IPS-NIHi11 (cell line): ENCODE measurements around the gene DENND6B.
A peak's percentile ranks its signal among the peaks of the same experiment; 100 is the strongest.
"Not testable (repeated sequence)": the region's sequence is repeated elsewhere in the genome, so short reads cannot be mapped to it uniquely, and the experiment has no call there.

Source experiments
- DNase-seq: peaks from one replicate; pipeline ENCODE4 v3.0.0; 2012; ENCODE audit warnings: mixed read lengths, low spot score

The DENND6B gene

GRCh38 chr22:50339945-50340879 lies 13.4 kb upstream of the DENND6B start:
- DNase-seq = no peak

GRCh38 chr22:50338860-50339462 lies 12.1 kb upstream of the DENND6B start:
- no peak for DNase-seq

- no peak for DNase-seq
These were observed 11.3 kb upstream of the DENND6B start for GRCh38 chr22:50338042-50338573.

- DNase-seq = no peak
These were observed 10.6 kb upstream of the DENND6B start for GRCh38 chr22:50337262-50338041.

DNA sequence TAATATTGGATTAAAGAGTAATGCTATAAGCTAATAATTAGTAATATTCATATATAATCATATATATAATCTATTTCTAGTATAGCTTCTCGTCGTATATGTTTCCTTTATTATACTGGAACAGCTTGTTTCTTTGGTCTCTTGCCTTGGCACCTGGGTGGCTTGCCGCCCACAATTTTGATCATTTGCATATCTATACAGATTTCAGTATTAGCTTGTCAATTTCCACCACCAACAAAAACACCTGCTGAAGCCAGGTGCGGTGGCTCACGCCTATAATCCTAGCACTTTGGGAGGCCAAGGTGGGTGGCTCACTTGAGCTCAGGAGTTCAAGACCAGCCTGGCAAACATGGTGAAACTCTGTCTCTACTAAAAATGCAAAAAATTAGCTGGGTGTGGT lies 7.6 kb upstream of the DENND6B start:
- DNase-seq = not testable (repeated sequence)

GRCh38 chr22:50329236-50329635 lies 2.4 kb upstream of the DENND6B start:
- peak; percentile 0 for DNase-seq

DNA sequence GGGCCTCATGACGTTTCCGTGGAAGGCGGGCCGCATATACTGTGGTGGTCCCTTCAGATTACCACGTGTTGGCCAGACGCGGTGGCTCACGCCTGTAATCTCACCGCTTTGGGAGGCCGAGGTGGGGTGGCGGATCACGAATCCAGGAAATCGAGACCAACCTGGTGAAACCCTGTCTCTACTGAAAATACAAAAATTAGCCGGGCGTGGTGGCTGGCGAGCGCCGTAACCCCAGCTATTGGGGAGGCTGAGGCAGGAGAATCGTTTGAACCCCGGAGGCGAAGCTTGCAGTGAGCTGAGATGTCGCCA lies 853 bp upstream of the DENND6B start:
- no peak for DNase-seq

DNA sequence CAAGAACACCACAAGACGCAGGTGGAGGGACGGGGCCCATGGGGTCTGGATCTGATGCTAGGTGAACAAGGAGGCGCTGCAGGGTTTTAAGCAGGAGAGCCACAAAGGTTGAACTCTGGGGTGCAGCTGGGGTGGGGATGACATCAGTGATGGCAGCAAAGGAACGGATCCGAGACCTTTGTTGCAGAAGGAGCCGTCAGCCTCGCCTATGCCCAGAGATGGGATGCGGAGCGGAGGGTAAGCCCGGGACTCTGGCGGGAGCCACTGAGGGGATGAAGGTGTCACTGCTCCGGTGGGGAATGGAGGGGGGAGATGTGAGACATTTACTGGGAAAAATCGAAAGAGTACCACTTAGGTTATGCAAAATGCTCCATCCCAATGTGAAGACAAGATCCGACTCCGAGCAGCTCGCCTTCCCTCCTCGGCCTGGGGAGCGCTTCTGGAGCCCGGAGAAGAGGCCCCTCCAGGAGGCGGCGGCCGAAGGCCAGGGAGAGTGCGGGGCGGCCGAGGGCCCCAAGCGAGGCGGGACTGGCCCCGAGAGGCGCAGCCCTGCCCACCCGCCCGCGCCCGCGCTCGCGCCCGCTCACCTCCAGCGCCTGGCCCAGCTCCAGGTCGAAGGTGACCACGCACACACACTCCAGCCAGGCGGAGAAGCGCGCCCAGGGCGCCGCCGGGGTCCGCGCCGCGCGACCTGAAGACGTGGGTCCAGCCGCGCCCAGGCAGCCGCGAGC lies 422 bp downstream of the DENND6B start:
- peak; percentile 8 for DNase-seq

DNA sequence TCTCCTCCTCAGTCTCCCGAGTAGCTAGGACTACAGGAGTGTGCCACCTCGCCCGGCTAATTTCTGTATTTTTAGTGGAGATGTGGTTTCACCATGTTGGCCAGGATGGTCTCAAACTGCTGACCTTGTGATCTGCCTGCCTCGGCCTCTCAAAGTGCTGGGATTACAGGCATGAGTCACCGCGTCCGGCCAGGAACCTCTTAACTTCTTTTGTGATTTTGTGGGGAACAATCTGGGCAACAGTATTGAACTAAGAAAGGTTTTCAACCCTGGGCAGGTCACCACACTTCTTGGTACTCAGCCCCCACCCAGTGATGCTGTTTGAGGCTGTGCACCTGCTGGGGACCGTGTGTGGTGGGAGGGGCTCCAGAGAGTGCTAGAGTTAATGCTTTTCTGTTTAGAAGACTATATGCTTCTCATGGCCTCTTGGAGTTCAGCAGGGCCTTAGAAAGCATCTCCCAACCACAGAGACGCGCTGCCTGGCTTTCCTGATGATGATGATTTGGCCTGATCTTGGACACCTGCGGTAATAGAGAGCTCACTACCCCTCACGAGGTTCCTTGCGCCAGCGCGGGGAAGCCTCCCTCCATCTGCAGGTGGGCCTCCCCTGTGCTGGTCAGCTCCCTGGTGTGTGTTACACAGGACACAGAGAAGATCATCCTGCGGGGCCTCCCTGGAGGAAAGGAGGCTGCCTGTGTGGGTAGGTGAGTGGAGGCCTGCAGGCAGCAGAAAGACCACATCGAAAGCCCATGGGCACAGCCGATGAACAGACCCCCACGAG lies 1.2 kb downstream of the DENND6B start:
- DNase-seq = peak; percentile 1

- peak; percentile 0 for DNase-seq
These were observed 2.9 kb downstream of the DENND6B start for GRCh38 chr22:50323900-50324299.

DNA sequence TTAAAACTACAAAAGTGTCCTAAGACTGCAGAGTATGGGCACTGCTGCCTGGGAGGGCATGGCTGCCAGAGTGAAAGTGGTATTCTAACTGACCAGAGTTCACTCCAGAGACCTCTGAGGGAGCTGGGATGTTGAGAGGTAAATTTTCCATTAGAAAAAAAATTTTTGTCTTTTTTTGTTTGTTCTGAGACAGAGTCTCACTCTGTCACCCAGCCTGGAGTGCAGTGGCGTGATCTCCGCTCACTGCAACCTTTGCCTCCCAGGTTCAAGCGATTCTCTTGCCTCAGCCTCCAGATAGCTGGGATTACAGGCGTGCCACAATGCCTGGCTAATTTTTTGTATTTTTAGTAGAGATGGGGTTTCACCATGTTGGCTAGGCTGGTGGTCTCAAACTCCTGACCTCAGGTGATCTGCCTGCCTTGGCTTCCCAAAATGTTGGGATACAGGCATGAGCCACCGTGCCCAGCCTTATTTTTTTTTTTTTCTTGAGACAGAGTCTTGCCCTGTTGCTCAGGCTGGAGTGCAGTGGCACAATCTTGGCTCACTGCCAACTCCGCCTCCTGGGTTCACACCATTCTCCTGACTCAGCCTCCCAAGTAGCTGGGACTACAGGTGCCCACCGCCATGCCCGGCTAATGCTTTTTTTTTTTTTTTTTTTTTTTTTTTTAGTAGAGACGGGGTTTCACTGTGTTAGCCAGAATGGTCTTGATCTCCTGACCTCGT lies 4.3 kb downstream of the DENND6B start:
- DNase-seq = peak; percentile 1

GRCh38 chr22:50320671-50321325 lies 6.0 kb downstream of the DENND6B start:
- peak; percentile 2 for DNase-seq

GRCh38 chr22:50320116-50320515 lies 6.7 kb downstream of the DENND6B start:
- DNase-seq = peak; percentile 0

DNA sequence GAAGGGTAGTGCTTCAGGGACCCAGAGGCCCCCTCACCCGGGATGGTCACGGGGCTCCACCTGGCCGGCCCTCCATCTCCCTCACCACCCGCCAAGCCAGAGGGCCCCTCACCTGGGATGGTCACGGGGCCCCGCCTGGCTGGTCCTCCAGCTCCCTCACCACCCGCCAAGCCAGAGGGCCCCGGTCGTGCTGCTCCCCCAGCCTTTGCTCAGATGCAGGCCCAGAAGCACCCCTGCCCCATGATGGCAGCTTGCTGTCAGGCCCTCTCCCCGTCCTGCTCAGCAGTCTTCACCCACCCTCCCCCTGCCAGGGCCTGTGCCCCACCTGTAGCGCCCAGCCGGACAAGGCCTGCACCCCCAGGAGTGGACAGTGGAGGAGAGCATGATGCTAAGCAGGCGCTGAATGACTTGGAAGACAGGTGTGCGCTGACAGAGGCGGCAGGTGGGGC lies 7.3 kb downstream of the DENND6B start:
- DNase-seq = peak; percentile 6

DNA sequence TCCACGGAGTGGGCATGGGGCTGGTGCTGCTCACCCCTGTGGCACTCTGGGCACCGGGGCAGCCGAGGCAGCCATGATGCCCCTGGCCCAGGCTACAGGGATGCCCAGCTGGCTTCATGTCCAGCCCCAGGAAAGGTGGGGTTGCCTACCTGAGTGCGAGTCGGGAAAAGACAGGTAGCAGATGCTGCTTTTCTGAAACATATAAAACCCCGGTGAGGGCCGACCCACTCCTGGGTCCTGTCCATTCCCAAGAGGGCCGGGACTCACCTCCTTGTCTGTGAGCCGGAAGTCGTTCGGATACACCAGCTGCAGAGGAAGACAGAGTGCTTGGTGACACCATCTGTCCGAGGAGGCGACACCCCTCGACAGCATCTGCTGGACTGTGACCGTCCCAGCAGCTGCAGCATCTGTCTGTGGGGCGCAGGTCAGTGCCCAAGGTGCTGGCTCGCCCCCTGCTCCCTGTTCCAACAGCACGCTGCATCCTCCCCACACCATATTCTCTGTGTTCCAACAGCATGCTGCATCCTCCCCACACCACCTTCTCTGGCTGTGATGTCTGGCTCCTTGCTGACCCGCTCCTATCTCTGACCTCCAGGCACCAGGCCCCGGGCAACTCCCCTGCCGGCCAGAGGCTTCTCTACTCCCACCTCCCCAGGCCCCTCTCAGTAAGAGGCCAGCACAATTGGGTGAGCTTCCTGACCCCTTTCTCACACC lies 8.0 kb downstream of the DENND6B start:
- DNase-seq = peak; percentile 3

DNA sequence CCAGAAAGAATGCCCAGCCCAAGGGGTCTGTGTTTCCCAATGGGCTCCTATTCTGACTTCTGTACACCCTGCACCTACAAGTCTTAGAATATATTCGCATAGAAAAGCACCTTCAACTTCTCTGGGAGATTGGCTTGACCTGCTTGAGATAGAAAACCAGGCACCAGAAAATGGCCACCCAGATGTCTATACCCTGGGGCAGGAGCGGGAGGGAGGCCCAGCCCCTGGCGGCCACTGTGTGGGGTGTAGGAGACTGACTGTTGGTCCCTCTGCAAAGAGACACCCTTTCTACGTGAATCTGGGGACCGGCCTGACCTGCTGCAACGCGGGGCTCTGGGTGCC lies 8.5 kb downstream of the DENND6B start:
- DNase-seq = peak; percentile 16

- peak; percentile 3 for DNase-seq
These were observed 9.1 kb downstream of the DENND6B start for GRCh38 chr22:50317674-50318073.

- DNase-seq = peak; percentile 23
These were observed 9.6 kb downstream of the DENND6B start for GRCh38 chr22:50317178-50317577.
